Central memory CD4-positive, alpha-beta T cell (primary cell): ENCODE results near the gene PSAT1.

Experiments used
- DNase-seq: peaks from one replicate; pipeline ENCODE4 v3.0.0; 2022

PSAT1 gene

DNA sequence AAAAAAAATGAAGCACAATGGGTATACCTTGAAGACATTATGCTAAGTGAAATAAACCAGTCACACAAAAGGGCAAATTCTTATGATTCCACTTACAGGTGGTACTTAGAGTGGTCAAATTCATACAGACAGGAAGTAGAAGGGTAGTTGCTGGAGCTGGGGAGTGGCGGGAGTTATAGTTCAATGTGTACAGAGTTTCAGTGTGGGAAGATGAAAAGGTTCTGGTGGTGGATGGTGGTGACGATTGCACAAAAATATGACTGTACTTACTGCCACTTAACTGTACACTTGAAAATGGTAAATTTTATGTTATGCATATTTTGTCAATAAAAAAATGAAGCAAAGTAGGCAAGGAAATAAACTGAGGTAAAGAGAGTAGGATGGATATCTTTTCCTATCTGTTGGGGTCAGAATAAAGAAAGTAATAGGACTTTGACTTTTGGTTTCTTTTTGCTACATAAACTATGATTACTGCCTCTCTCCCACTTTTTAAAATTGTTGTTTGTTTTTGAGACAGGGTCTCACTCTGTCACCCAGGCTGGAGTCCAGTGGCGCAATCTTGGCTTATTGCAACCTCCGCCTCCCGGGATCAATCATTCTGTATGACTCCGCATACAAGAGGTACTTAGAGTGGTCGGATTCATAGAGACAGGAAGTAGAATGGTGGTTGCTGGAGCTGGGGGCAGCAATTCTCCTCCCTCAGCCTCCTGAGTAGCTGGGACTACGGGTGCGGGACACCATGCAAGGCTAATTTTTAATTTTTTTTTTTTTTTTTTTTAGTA, 4.0 kb upstream of the PSAT1 start:
- DNase-seq = no peak

DNA sequence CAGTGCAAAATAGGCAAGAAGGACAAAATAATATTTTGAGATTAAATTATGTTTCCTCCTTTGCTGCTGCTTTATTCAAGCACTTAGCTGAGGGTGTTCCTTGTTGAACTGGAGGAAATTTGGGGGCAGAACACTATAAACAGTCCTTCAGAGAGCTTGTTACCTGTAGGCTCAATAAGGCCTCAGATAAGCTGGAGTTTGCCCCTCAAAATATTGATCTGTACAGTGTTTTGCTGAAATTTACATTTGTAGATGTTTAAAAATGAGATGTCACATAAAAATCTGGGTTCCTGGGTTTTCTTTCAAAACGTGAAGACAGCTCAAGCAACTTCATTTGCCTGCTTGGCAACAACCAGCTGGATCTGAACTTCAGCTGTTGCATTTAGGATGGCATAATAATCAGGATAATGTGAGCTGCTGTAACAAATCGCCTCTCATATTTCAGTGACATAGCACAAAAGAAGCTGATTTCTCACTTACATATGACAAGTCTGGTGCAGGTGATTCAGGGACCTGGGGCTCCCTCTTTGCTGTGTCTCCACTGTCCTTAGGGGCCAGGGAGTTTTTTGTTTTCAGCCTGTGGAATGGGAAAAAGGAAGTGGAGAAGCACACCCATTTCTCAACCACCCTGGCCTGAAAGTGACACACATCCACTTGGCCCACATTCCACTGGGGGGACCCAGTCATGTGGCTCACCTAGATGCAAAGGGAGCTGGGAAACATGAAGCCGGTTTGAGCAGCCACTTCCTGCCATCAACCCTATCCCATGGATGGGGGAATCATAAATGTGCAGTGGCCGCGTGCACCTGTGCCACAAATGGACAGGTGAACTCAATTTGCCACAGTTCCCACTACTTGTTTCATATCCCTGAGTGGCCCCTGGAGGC, 2.4 kb upstream of the PSAT1 start:
- no peak for DNase-seq

DNA sequence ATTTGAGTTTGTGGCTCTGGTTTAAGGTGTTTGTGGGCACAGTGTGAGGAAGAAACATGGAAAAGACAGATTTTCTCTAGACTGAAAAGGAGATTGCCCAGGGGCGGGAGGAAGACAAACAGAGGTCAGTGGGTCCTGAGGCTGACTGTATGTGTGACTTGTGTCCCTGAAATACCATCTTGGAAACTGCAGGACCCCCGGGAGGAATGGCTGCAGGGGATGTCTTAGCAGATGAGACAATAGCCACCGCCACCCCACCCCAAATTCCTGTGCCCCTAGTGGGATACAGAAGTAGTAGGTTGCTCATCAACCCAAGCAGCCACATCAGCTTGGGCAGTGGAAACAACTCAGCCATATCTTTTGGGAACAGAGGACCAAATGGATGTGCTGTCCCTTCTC, 1.7 kb upstream of the PSAT1 start:
- no peak for DNase-seq

GRCh38 chr9:78295731-78296130, 1.2 kb upstream of the PSAT1 start:
- DNase-seq = no peak

DNA sequence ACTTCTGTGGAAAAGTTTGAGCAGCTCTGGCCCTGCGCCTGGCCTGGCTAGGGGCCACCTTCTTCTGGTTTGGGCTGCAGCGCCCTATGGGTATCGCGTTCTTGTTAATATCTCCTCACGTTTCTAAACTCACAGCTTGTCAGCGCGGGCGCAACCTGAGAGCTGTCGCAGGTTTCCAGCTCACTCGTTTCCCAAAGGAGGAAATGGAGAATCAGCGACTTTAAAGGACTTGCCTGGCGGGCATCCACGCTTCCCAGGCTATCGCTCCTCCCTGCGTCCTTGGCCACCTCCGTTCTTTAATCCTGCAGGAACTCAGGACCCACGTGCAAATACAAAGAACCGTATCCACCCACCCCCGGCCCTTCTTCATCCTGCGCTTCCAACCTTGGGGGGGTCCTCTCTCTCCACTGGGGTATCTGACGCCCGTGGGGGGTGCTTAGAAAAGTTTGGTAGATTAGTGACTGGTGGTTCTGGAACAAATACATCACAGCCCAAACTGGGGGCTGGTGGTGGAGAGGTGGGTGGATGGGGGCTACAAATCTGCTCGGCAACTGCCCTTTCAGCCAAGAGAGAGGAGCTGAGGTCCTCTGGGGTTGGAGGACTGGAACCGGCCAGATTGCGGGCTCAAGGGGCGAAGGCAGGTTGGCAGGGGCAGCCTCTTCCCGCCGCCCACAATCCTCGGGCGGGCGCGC, 578 bp upstream of the PSAT1 start:
- DNase-seq = no peak

GRCh38 chr9:78297672-78297961, 692 bp downstream of the PSAT1 start:
- no peak for DNase-seq

- DNase-seq = no peak
These were observed 1.3 kb downstream of the PSAT1 start for GRCh38 chr9:78298046-78298765.

- DNase-seq = no peak
These were observed 3.3 kb downstream of the PSAT1 start for GRCh38 chr9:78300209-78300608.

DNA sequence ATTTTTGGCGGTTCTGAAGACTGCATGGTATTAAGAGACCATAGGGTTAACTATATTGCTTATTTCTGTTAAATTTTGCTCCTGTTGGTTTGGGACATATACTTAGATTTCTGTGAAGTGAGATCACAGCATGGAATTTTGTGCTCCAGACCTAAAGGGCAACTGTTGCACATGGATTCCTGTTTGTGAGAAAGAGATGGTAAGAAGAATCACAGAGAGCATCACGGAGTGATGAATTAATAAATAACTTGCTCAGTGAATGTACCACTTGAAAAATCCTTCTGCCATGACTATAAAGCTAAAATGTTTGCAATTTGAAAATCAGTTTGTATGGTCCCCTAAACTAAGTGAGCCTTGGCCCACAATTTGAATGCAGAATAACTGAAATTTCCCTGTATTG, 4.5 kb downstream of the PSAT1 start:
- DNase-seq = no peak

- DNase-seq = no peak
These were observed 6.6 kb downstream of the PSAT1 start for GRCh38 chr9:78303377-78304062.

GRCh38 chr9:78304357-78304756, 7.4 kb downstream of the PSAT1 start:
- no peak for DNase-seq

DNA sequence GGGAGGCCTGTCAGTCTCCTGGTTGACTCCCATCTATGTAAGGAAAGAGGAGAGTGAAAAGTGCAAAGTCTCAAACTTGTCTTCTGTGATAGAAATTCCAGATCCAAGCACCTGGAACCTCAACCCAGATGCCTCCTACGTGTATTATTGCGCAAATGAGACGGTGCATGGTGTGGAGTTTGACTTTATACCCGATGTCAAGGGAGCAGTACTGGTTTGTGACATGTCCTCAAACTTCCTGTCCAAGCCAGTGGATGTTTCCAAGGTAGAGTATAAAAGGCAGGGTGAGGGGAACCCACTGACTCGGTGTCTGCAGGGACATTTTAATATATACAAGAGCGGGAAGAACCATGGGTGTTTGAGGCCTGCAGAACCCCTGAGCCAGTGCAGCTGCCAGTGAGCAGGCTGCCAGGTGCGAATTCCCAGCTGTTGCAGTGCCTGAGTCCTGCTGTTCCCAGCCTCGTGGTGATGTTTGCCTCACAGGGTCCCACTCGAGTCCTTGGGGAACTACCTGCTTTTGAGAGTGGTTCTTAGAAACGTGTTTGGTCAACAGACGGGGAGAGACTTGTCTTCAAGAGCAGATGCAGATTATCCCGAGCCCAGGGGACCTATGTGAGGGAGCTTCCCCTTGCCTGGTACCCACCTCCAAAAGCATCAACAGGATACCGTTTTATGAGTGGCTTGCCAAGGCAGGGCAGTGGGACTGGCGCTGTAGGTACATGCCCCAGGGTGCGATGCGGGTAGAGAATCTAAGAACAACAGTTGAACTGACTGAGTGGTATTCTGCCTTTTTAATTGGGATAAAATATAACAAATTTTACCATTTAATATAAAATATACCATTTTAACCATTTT, 9.5 kb downstream of the PSAT1 start:
- no peak for DNase-seq

DNA sequence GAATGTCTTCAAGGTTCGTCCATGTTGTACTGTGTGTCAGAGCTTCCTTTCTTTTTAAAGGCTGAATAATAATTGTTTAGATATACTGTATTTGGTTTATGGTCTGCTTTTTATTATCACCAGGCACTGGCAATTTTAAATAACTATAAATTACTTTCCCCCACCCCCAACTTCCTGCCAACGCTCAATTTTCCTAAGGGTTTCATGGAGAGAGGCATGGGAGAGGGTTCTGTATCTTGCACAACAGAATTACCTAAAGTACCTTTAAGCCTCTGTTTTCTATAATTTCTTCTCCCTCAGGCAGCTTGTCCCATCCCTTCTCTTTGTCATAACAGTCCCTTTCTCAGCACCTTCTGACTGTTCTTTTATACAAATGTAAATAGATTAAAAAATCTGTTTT, 10.4 kb downstream of the PSAT1 start:
- no peak for DNase-seq

- DNase-seq = no peak
These were observed 12.1 kb downstream of the PSAT1 start for GRCh38 chr9:78309066-78309465.

DNA sequence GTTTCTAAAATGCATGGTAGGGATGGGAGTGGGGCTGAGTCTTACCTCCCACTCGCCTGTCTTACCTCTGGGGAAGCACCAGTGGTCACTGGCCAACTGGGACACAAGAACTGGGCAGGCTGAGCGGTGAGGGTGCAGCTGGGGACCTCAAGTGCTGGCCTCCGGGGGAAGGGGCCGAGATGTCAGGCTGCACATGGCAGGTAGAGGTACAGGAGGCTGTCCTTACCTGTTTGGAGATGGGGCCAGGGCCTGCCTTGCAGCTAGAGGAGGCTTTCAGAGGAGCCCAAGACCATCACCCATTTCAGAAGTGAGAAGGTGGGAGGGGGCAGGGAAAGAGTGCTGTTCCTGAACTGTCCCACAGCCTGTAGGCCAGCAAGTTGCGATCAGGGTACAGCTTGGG, 14.2 kb downstream of the PSAT1 start:
- DNase-seq = no peak

GRCh38 chr9:78311886-78312524, 15.1 kb downstream of the PSAT1 start:
- no peak for DNase-seq

DNA sequence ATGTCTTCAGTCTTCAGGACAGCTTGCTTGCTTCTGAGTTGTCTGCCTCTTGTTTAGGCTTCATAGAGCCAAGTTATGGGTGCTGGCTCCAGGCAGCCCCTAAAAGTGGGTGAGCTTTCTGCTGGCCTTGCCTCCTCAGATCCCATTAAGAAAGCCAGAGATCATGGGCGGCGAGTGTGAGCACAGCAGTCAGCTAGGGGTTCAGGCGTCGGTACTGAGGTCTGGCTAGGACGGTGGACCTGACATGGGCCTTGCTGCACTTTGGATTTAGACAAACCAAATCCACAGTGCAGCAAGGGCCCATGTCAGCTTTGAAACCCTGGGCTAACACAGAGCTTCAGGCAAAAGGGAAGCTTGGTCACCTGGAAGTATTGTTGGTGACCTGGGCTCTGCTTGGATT, 17.6 kb downstream of the PSAT1 start:
- DNase-seq = no peak

DNA sequence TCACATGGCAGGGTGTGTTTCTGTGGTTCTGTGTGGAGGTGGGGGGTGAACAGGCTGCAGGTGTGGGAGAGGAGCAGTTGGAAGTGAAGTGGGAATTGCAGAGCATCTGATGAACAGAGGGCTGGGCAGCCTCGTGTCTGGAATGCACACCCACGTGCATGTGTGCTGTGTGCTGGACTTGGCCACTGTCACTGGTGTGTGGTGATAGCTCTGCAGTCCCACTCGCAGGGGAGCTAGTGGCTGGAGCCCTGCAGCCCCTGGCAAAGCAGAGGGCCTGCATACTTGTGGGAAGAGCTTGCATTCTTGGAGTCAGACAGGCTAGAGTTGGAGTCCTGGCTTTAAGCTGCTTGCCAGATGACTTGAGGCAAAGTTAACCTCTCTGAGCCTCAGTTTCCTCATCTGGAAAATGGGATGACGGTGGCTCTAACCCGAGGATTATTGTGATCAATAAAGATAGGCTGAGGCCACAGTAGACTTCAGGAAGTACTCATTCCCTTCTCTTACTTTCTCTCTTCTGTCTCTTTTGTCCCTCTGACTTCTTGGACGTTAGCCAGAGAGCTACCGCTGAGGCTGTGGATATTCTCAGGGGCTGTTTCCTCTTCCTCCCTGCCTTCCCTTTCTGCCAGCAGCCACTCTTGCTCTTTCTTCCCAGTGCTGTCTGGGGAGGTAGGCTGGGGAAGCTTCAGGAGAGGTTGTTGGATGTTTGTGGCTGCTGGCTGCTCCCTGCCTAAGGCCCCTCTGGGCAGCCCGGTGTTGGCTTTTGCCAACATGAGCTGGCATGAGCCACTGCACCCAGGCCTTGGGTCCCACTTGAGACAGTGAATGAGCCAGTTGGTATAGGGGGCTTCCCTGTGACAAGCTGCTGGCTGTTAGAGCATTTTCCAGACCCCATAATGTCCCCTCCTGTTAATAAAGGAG, 18.3 kb downstream of the PSAT1 start:
- no peak for DNase-seq

- no peak for DNase-seq
These were observed 19.4 kb downstream of the PSAT1 start for GRCh38 chr9:78316166-78316892.
